Neural cell (in vitro differentiated cells): Measurements from ENCODE around the gene ZNF771. TPM values are rescaled to one million over a fixed set of nuclear protein-coding genes. Genes with fewer than 3 reads are reported as not detected.

Experiments used
- H2AFZ ChIP-seq: fragments of 200-600, 300-800 bp; sonication (generic), shearing (Covaris generic); 2 replicates; pipeline ENCODE4 v1.6.0; 2014; ENCODE audit warnings: low read depth, mild to moderate bottlenecking, antibody characterized with exemption, low read length, moderate library complexity
- H3F3A ChIP-seq: fragments of 200-600 bp; shearing (Covaris generic); 2 replicates; pipeline ENCODE4 v1.6.1; 2016; ENCODE audit warnings: mild to moderate bottlenecking, moderate library complexity, mixed read lengths, antibody characterized with exemption, low read length; ENCODE audit not compliant: insufficient read depth, poor library complexity, severe bottlenecking
- H3K27ac ChIP-seq: fragments of 200-600, 300-800 bp; sonication (generic), shearing (Covaris generic); 2 replicates; pipeline ENCODE4 v1.5.1; 2014; ENCODE audit warnings: mild to moderate bottlenecking, low read length, moderate library complexity
- H3K27me3 ChIP-seq: fragments of 300-800, 200-600 bp; sonication (generic), shearing (Covaris generic); 2 replicates; pipeline ENCODE4 v1.6.0; 2014; ENCODE audit warnings: mild to moderate bottlenecking, low read depth, low read length, moderate library complexity; ENCODE audit not compliant: insufficient read depth
- H3K36me3 ChIP-seq: fragments of 300-800, 200-600 bp; sonication (generic), shearing (Covaris generic); 2 replicates; pipeline ENCODE4 v1.5.1; 2014; ENCODE audit warnings: mild to moderate bottlenecking, antibody characterized with exemption, low read length, moderate library complexity; ENCODE audit not compliant: insufficient read depth
- H3K4me2 ChIP-seq: fragments of 300-800, 200-600 bp; sonication (generic), shearing (Covaris generic); 2 replicates; pipeline ENCODE4 v1.6.0; 2014; ENCODE audit warnings: mild to moderate bottlenecking, low read length
- H3K4me3 ChIP-seq: fragments of 300-800, 200-600 bp; sonication (generic), shearing (Covaris generic); 2 replicates; pipeline ENCODE4 v1.5.1; 2014; ENCODE audit warnings: mild to moderate bottlenecking, low read length, moderate library complexity
- H3K79me2 ChIP-seq: fragments of 200-600 bp; shearing (Covaris generic); replicated peaks from 2 replicates; pipeline ENCODE4 v1.6.0; 2014; ENCODE audit warnings: mild to moderate bottlenecking, low read length, moderate library complexity; ENCODE audit not compliant: insufficient read depth
- H3K9ac ChIP-seq: fragments of 300-800, 200-600 bp; sonication (generic), shearing (Covaris generic); 2 replicates; pipeline ENCODE4 v1.6.1; 2016; ENCODE audit warnings: mild to moderate bottlenecking, low read length, mixed read lengths
- H3K9me2 ChIP-seq: fragments of 200-600 bp; shearing (Covaris generic); 2 replicates; pipeline ENCODE4 v1.6.1; 2016; ENCODE audit warnings: mild to moderate bottlenecking, low read length, mixed read lengths; ENCODE audit not compliant: insufficient read depth
- H3K9me3 ChIP-seq: fragments of 200-600, 300-800 bp; sonication (generic), shearing (Covaris generic); 2 replicates; pipeline ENCODE4 v1.6.1; 2016; ENCODE audit warnings: mild to moderate bottlenecking, mixed run types, low read length, moderate library complexity, mixed read lengths
- H4K20me1 ChIP-seq: fragments of 200-600 bp; shearing (Covaris generic); 2 replicates; pipeline ENCODE4 v1.6.1; 2016; ENCODE audit warnings: mild to moderate bottlenecking, mixed run types; ENCODE audit not compliant: insufficient read depth
- EP300 ChIP-seq: fragments of 450-650 bp; conservative IDR thresholded peaks from 2 replicates; pipeline ENCODE4 v1.6.1; 2014; ENCODE audit warnings: antibody characterized with exemption, mild to moderate bottlenecking, moderate library complexity; ENCODE audit not compliant: poor library complexity, severe bottlenecking
- EZH2 ChIP-seq: fragments of 200-600, 300-800 bp; shearing (Covaris generic), sonication (generic); IDR thresholded peaks from 2 replicates; pipeline ENCODE4 v1.6.1; 2014; ENCODE audit warnings: antibody characterized with exemption, low read length, borderline replicate concordance, mild to moderate bottlenecking; ENCODE audit not compliant: insufficient read depth, poor library complexity, severe bottlenecking
- MXI1 ChIP-seq: fragments of 450-650 bp; conservative IDR thresholded peaks from 2 replicates; pipeline ENCODE4 v1.6.1; 2014; ENCODE audit warnings: antibody characterized with exemption, mild to moderate bottlenecking; ENCODE audit not compliant: poor library complexity, severe bottlenecking
- POLR2AphosphoS5 ChIP-seq: IDR thresholded peaks from 2 replicates; pipeline ENCODE4 v1.6.1; 2012
- RAD21 ChIP-seq: fragments of 450-650 bp; conservative IDR thresholded peaks from 2 replicates; pipeline ENCODE4 v1.6.1; 2014; ENCODE audit warnings: antibody characterized with exemption, mild to moderate bottlenecking, moderate library complexity
- REST ChIP-seq: IDR thresholded peaks from 2 replicates; pipeline ENCODE4 v1.6.1; 2012; ENCODE audit warnings: borderline replicate concordance
- TAF1 ChIP-seq: IDR thresholded peaks from 2 replicates; pipeline ENCODE4 v1.6.1; 2012; ENCODE audit warnings: low read depth
- polyA plus RNA-seq: library from polyadenylated mRNA; depleted of rRNA; stranded (reverse); fragments of >200 nt; gene quantifications from 2 replicates; pipeline ENCODE4 v1.2.3, GENCODE V29; 2014
- TF ChIP-seq, protein P1 (sequence below): fragments of 450-650 bp; IDR thresholded peaks from 2 replicates; pipeline ENCODE4 v1.5.1; 2014; ENCODE audit warnings: antibody characterized with exemption, mild to moderate bottlenecking, moderate library complexity; ENCODE audit not compliant: poor library complexity, severe bottlenecking

ZNF771 gene
- polyA plus RNA-seq, 1 donor from 2014 or later = 11.7 TPM

DNA sequence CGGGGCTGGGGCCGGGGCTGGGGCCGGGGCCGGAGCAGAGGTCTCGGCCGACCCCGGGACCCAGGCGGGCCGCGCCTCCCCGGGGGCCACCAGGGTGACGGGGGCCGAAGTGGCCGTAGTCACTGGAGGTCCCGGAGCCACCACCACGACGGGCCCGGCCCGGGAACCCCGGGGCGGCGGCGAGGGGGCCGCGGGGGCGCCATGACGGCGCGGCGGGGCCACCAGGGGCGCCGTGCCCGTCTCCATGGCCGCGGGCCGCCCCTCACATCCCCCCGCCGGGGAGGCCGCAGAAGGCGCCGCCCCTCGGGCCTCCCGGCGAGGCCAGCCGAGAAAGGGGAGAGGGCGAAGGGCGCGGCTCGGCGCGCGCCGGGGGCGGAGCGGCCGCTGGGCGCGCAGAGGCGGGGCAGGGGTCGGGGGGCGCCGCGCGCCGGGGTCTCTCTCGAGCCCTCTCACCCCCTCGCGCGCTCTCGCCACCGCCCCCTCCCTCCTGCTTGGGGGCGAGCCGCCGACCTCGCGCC lies 37.4 kb upstream of the ZNF771 start:
- TF ChIP-seq MXI1 = peak; percentile 43
- peak; percentile 82 for TF ChIP-seq POLR2AphosphoS5
- TF ChIP-seq, protein P1, sequence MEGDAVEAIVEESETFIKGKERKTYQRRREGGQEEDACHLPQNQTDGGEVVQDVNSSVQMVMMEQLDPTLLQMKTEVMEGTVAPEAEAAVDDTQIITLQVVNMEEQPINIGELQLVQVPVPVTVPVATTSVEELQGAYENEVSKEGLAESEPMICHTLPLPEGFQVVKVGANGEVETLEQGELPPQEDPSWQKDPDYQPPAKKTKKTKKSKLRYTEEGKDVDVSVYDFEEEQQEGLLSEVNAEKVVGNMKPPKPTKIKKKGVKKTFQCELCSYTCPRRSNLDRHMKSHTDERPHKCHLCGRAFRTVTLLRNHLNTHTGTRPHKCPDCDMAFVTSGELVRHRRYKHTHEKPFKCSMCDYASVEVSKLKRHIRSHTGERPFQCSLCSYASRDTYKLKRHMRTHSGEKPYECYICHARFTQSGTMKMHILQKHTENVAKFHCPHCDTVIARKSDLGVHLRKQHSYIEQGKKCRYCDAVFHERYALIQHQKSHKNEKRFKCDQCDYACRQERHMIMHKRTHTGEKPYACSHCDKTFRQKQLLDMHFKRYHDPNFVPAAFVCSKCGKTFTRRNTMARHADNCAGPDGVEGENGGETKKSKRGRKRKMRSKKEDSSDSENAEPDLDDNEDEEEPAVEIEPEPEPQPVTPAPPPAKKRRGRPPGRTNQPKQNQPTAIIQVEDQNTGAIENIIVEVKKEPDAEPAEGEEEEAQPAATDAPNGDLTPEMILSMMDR = peak; percentile 46
- no peak for TF ChIP-seq RAD21
- TF ChIP-seq REST = no peak
- peak; percentile 23 for TF ChIP-seq EP300
- TF ChIP-seq EZH2 = no peak
- Histone ChIP-seq H4K20me1 (peaks cover 24% of the 10 kb centered on the region), H3K4me3 (peak overlapping the region; percentile 97), H3F3A (no peaks in the 10 kb centered on the region), H3K27ac (peak overlapping the region; percentile 59), H3K4me2 (peak overlapping the region; percentile 98), H3K9ac (peak overlapping the region; percentile 85), H2AFZ (no peak overlapping the region), H3K9me3 (no peaks in the 10 kb centered on the region), H3K9me2 (no peaks in the 10 kb centered on the region), H3K36me3 (no peaks in the 10 kb centered on the region), H3K79me2 (peaks cover 46% of the 10 kb centered on the region), H3K27me3 (no peaks in the 10 kb centered on the region)

- Histone ChIP-seq H3K27ac (peak within 1 kb of the TSS; percentile 98), H3K79me2 (peaks cover 42% of the 10 kb centered on the region), H2AFZ (peak within 1 kb of the TSS; percentile 56), H3K4me2 (peak within 1 kb of the TSS; percentile 98), H3K9ac (peak within 1 kb of the TSS; percentile 85), H3F3A (no peaks in the 10 kb centered on the region), H3K9me3 (no peaks in the 10 kb centered on the region), H3K27me3 (no peaks in the 10 kb centered on the region), H3K4me3 (peak within 1 kb of the TSS; percentile 97), H3K9me2 (no peaks in the 10 kb centered on the region), H4K20me1 (peaks cover 24% of the 10 kb centered on the region), H3K36me3 (no peaks in the 10 kb centered on the region)
- TF ChIP-seq EZH2 (no peak), POLR2AphosphoS5 (peak; percentile 79), RAD21 (no peak), TAF1 (no peak), MXI1 (no peak), EP300 (peak; percentile 94)
- TF ChIP-seq, protein P1 = peak; percentile 75
These were observed 36.8 kb upstream of the ZNF771 start, which contains the start of gene TBC1D10B for GRCh38 chr16:30370456-30371247. TBC1D10B (minus strand) TSS chr16:30370494; CDS start chr16:30370183, 311 bp downstream.
